Occipital lobe (tissue), 2 donors: Measurements from ENCODE around the gene LBP. TPM values are rescaled to one million over a fixed set of nuclear protein-coding genes. Genes with fewer than 3 reads are reported as not detected.
"Not testable (repeated sequence)": the region's sequence is repeated elsewhere in the genome, so short reads cannot be mapped to it uniquely, and the experiment has no call there.

Experiments used
- DNase-seq: peaks from one replicate; lab custom pipeline; 2025; lab: John Stamatoyannopoulos, UW
- total RNA-seq: library from RNA; depleted of rRNA; stranded (reverse); fragments of >200 nt; gene quantifications from one replicate; pipeline ENCODE4 v1.2.3, GENCODE V29; 2014

LBP gene
- 0.47 TPM for total RNA-seq

DNA sequence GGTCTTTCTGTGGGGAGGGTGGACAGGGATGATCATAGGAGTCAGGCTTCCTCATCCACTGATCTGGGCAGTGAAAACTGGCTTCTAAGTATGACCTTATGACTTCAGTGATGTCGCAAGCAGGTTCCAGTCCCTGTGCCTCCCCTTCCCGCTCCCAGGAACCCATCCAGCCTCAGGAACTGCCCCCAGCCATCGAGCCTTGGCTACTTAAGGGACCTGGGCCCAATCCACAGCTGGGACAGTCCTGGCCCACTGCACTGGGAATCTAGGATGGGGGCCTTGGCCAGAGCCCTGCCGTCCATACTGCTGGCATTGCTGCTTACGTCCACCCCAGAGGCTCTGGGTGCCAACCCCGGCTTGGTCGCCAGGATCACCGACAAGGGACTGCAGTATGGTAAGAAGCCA, at the start of gene LBP:
TSS of gene LBP (plus strand) at position 236 of the 405 bp plus-strand sequence. CDS start at position 271, 35 bp downstream.
- DNase-seq, result no peak

- no peak for DNase-seq
These were observed 48.2 kb upstream of the LBP start for GRCh38 chr20:38297916-38298674.

GRCh38 chr20:38298768-38299288, 47.5 kb upstream of the LBP start:
- DNase-seq, result no peak

GRCh38 chr20:38299963-38300362, 46.3 kb upstream of the LBP start:
- DNase-seq, result no peak

- no peak for DNase-seq
These were observed 45.8 kb upstream of the LBP start for GRCh38 chr20:38300438-38300837.

GRCh38 chr20:38301309-38301708, 45.0 kb upstream of the LBP start:
- no peak for DNase-seq

DNA sequence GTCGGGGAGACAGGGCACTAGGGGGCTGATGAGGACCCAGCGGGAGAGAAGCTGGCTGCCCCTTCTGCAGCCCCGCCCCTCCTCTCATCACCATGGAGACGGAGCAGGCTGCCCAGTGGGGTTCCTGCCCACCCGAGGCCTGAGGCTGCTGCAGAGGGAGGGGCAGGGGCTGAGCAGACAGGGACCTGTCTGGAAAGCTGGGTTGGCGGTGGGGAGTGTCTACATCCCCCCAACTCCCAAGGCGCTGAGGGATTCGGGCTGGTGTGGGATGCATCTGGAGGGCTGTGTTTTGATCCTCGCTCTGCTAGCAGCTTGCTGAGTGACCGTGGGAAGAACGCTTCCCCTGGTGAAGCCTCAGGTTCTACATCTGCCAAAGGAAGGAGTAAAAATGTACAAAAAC, 43.5 kb upstream of the LBP start:
- no peak for DNase-seq

- no peak for DNase-seq
These were observed 42.3 kb upstream of the LBP start, which contains the start of gene BPI for GRCh38 chr20:38303908-38304379. BPI (plus strand) TSS chr20:38304156; CDS start chr20:38304224, 68 bp downstream.

GRCh38 chr20:38304845-38305447, 41.3 kb upstream of the LBP start:
- DNase-seq, result no peak

DNA sequence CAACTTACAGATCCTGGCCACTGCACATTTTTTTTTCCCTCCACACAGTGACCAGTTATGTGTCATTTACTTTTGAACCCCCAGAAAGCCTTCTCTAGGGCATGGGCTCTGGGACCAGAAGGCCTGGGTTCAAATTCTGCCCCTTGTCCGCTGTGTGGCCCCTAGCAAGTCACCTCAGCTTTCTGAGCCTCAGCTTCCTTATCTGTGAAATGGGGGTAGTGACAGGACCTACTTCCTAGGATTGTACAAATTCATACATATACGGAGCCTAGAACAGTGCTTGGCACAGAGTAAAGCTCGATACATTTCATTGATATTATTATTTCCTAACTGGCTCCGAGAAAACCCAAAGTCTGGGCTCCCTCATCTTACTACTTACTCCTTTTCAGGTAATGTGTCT, 40.7 kb upstream of the LBP start:
- DNase-seq, result no peak

DNA sequence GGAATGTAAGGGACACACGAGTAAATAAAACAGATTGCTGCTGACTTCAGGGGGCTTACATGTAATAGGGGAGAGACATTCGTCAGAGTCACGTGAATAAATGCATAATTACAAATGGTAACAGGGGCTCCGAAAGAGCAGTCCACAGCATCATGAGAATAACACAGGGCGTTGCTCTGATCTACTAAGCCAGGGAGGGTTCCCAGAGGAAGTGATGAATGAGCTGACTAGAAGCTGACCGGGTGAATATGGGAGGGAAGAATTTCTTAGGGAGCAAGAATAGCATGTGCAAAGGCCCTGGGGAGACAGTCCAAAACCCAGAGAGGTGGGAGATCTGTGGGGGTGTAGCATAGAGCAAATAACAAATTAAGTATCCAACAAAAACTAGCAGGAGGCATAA, 39.9 kb upstream of the LBP start:
- no peak for DNase-seq

GRCh38 chr20:38307371-38308046, 38.8 kb upstream of the LBP start:
- DNase-seq, result no peak

DNA sequence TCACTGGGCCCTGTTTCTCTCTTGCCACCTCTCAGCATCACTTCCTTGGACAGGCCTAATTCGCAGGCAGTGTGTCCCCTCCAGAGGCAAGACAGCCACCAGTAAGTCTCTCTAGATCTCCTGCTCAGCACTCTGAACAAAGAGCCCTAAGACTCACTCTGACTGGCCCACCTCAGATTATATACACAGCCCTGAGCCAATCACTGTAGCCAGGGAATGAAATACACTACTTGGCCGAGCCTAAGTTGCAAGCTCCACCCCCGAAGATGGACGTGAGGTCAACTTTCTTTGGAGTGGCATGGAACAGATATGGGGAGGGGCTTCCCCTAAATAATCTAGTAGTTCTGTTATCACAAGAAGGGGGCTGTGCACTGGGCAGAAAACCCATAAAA, 38.2 kb upstream of the LBP start:
- no peak for DNase-seq

DNA sequence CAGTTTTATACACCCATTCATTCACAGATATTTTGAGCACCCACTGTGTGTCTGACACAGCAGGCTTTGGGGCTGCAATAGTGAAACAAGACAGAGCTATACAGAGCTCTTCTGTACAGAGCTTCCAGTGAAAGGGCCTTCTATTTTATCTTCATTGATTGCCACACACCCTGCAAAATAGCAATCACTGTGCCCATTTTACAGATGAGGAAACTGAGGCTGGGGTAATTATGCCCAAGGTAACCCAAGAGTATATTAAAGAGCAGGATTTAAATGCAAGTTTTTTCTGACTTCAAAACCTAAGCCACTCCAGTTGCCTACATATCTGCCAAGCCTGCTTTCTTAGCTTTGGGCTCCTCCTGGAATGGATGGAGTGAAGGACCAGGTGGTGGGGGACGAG, 37.8 kb upstream of the LBP start:
- DNase-seq, result no peak

DNA sequence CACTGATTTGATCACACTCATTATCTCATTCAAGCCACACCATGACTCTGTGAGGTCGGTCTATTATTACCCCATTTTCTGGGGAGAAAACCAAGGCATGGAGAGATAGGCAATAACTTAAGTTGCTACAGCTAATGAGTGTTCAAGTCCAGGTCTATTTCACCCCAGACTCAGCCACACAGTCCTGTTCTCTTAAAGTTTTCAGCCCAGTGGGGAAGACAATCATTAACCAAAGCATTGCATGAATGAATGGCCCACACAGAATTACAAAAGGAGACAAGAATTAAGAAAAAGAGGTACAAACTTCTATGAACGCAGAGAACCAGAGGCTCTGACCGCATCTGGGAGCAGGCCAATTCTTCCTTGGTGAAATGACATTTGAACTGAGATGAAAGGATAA, 35.2 kb upstream of the LBP start:
- no peak for DNase-seq

DNA sequence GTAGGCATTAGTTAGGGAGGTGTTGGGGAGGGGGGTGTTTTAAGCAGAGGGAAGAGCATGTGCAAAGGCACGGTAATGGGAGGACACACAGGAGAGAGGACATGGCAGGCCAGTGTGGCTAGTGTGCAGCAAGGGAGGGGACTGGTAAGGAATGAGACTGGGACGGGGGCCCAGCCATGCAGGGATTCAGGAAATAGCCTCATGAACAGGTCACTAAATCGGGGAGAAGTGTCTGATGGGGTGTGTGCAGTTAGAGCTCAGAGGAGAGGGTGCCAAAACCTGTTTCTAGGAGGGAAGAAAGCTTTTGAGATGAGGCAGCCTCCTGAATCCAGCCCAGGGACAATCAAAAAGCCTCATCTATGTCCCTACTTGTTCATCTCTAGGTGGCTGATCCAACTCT, 34.8 kb upstream of the LBP start:
- DNase-seq, result no peak

DNA sequence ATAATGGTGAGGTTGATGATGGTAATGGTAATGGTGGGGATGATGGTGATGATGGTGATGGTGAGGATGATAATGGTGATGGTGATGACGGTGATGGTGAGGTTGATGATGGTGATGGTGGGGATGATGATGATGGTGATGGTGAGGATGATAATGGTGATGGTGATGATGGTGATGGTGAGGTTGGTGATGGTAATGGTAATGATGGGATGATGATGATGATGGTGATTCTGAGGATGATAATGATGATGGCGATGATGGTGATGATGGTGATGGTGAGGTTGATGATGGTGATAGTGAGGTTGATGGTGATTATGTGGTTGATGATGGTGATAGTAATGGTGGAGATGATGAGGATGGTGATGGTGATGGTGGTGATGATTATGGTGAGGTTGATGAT, 32.6 kb upstream of the LBP start:
- no peak for DNase-seq

DNA sequence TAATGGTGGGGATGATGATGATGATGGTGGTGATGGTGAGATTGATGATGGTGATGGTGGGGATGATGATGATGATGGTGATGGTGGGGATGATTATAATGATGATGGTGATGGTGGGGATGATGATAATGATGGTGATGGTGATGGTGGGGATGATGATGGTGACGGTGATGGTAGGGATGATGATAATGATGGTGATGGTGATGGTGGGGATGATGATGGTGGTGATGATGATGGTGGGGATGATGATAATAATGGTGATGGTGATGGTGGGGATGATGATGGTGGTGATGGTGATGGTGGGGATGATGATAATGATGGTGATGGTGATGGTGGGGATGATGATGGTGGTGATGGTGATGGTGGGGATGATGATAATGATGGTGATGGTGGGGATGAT, 31.9 kb upstream of the LBP start:
- DNase-seq, result not testable (repeated sequence)

- DNase-seq, result no peak
These were observed 30.9 kb upstream of the LBP start for GRCh38 chr20:38315290-38315966.

DNA sequence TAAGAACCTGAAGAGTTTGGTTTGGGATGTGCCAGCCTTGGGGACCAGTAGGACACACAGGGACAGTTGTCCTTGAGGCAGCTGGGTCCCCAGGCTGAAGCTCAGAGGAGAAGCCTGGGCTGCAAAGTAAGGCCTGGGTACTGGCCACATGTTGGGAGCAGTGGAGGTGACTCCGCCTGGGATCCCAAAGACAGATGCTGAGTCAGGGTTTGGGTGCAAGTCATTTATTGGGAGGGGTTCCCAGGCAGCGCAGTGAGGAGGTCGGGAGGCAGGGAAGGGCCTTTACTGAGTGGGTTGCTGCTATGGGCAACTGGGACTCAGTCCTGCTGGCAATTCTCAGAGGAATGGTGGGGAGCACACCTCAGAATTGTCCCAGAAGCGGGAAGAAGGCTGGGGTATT, 29.9 kb upstream of the LBP start:
- no peak for DNase-seq

DNA sequence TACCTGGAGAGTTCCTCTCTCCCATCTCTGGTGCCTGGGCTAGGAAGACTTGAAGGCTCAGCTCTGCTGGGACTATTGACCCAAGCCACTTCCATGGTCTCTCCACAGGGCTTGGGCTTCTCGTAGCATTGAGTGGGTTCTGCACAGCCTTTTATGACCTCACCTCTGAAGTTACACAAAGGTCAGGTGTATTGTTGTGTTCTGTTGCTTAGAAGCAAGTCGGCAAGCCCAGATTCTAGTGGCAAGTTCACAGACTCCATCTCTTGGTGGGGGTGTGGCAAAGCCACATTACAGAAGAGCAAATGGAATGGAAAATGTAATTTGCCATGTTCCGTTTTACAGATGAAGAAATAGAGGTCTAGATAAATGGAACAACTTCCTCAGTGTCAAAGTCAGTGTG, 28.9 kb upstream of the LBP start:
- no peak for DNase-seq

DNA sequence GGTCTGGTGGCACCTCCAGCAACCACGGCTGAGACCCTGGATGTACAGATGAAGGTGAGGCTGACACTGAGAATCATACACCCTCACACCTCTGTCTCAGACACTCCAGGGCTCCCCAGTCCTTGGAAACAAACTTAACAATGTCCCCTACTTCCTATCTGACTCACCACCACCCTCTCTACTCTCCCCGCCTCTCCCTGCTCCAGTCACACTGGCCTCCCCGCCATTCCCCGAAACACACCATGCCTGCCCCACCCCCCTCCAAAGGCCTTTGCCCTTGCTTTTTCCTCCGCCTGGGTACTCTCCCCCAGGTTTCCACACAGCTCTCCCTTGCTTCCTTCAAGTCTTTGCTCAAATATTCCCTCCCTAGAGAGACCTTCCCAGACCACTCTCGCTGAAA, 26.1 kb upstream of the LBP start:
- DNase-seq, result no peak
